Gastrocnemius medialis (tissue), 4 donors: ENCODE measurements around the gene FAM163B. TPM values are rescaled to one million over a fixed set of nuclear protein-coding genes. Genes with fewer than 3 reads are reported as not detected.

Source experiments
- ATAC-seq, 2 donors: fragments of 150-250 bp; one replicate each; pipeline ENCODE4 v1.9.1; 2016
- DNase-seq, 2 donors: peaks; one replicate each; pipeline ENCODE4 v3.0.0-alpha.2; 2019
- H3K27ac ChIP-seq, 4 donors: fragments of 200-600 bp; sonication (generic); 1 replicate in 1 of 4; 2 replicates in 3 of 4; pipeline ENCODE4 v1.5.1; 2016 to 2018; ENCODE audit warnings: mild to moderate bottlenecking in 2 of 4, moderate library complexity in 1 of 4
- H3K27me3 ChIP-seq, 3 donors: fragments of 200-600 bp; sonication (generic) in 2 of 3; 1 replicate in 1 of 3; 2 replicates in 2 of 3; pipeline versions ENCODE4 v1.5.1 to v1.6.0; 2016 to 2019; ENCODE audit warnings: mild to moderate bottlenecking in 1 of 3, moderate library complexity in 1 of 3
- H3K36me3 ChIP-seq, 2 donors: fragments of 200-600 bp; sonication (generic) in 1 of 2; one replicate each; pipeline ENCODE4 v1.5.1; 2017 to 2018
- H3K4me1 ChIP-seq, 2 donors: fragments of 200-600 bp; sonication (generic) in 1 of 2; one replicate each; pipeline ENCODE4 v1.5.1; 2016 to 2017; ENCODE audit warnings: mild to moderate bottlenecking in 2 of 2
- H3K4me3 ChIP-seq, 4 donors: fragments of 200-600 bp; sonication (generic) in 3 of 4; 1 replicate in 1 of 4; 2 replicates in 3 of 4; pipeline ENCODE4 v1.5.1; 2016 to 2019; ENCODE audit warnings: mild to moderate bottlenecking in 2 of 4
- H3K9me3 ChIP-seq, 3 donors: fragments of 200-600 bp; sonication (generic) in 2 of 3; 1 replicate in 1 of 3; 2 replicates in 2 of 3; pipeline ENCODE4 v1.5.1; 2016 to 2019
- CTCF ChIP-seq, 5 experiments: fragments of 450-650 bp in 3 of 5; fragments of 200-600 bp in 2 of 5; sonication (generic) in 2 of 5; IDR thresholded peaks in 4 of 5; conservative IDR thresholded peaks in 1 of 5; 1 replicate in 4 of 5; 2 replicates in 1 of 5; pipeline ENCODE4 v1.5.1; 2016 to 2019; ENCODE audit warnings: antibody characterized with exemption in 5 of 5, mild to moderate bottlenecking in 3 of 5, moderate library complexity in 3 of 5
- POLR2A ChIP-seq, 2 donors: fragments of 450-650 bp; IDR thresholded peaks; one replicate each; pipeline ENCODE4 v1.6.1; 2017; ENCODE audit warnings: antibody characterized with exemption in 2 of 2, mild to moderate bottlenecking in 2 of 2, moderate library complexity in 2 of 2
- in situ Hi-C, 4 donors: fragments of 200-750 bp; cut with MboI; loops; one replicate each; pipeline versions ENCODE4 v1.15.0 to v1.8.0; 2017; ENCODE audit warnings: low sequenced_read_pairs in 4 of 4
- intact Hi-C: fragments of 100-400 bp; cut with DNase I; formaldehyde crosslinking; loops from one replicate; pipeline ENCODE4 v1.15.1; 2023; ENCODE audit warnings: low total_unique reads
- total RNA-seq, 4 donors: library from RNA; depleted of rRNA; stranded (reverse); fragments of >200 nt; gene quantifications; one replicate each; pipeline versions ENCODE4 v1.1.0 to v1.2.3, GENCODE V29; 2016

The FAM163B gene
- total RNA-seq, 4 donors from 2014 or later = not detected

DNA sequence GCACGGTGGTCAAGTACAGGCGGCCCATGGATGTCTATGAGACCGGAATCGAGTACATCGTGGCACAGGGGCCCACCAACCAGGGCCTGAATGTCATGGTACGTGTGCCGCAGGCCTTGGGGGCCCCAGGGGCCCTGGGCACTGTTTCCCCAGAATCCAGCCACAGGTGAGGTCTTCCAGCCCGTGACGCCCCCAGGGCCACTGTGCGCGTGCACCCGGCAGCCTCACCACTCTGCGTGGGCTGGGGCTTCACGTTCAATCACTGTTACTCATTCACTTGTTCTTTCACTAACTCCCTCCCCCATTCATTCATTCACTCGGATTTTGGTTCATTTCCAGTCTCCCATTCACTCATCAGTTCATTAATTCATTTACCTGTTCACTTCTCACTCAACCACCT is 62.1 kb downstream of the FAM163B start:
- H3K27ac ChIP-seq = no peak overlapping the region
- no peaks in the 10 kb centered on the region for H3K9me3 ChIP-seq
- TF ChIP-seq CTCF (IDR thresholded peaks at IDR 0.05 in 4 of 5, conservative IDR thresholded peaks at IDR 0.05 in 1 of 5) (no peak), POLR2A (IDR thresholded peaks at IDR 0.05) (no peak)
- in situ Hi-C loops (loop anchor here in 2 of 4 donors (25.0 kb wide), 1 partner anchor 190 kb away; the partner anchor contains the start of gene SARDH (in 2 of the 2)), intact Hi-C loops (no loop called here)
- ATAC-seq = no peak
- H3K27me3 ChIP-seq = no peaks in the 10 kb centered on the region
- no peaks in the 10 kb centered on the region for H3K36me3 ChIP-seq
- DNase-seq = no peak
- H3K4me3 ChIP-seq = no peak overlapping the region
- peaks cover 3 to 12% of the 10 kb centered on the region in 2 donors for H3K4me1 ChIP-seq

- ATAC-seq = no peak
- Histone ChIP-seq H3K4me1 (peaks cover 3 to 12% of the 10 kb centered on the region in 2 donors), H3K4me3 (no peak overlapping the region), H3K9me3 (no peaks in the 10 kb centered on the region), H3K36me3 (no peaks in the 10 kb centered on the region), H3K27me3 (no peaks in the 10 kb centered on the region), H3K27ac (no peak overlapping the region)
- TF ChIP-seq POLR2A (IDR thresholded peaks at IDR 0.05) (no peak), CTCF (IDR thresholded peaks at IDR 0.05 in 4 of 5, conservative IDR thresholded peaks at IDR 0.05 in 1 of 5) (no peak)
- DNase-seq = no peak
- intact Hi-C loops = no loop called here
- in situ Hi-C loops = loop anchor here in 2 of 4 donors (25.0 kb wide), 1 partner anchor 191 kb away; the partner anchor contains the start of gene SARDH (in 2 of the 2)
These were observed 62.9 kb downstream of the FAM163B start for GRCh38 chr9:133546287-133546680.

DNA sequence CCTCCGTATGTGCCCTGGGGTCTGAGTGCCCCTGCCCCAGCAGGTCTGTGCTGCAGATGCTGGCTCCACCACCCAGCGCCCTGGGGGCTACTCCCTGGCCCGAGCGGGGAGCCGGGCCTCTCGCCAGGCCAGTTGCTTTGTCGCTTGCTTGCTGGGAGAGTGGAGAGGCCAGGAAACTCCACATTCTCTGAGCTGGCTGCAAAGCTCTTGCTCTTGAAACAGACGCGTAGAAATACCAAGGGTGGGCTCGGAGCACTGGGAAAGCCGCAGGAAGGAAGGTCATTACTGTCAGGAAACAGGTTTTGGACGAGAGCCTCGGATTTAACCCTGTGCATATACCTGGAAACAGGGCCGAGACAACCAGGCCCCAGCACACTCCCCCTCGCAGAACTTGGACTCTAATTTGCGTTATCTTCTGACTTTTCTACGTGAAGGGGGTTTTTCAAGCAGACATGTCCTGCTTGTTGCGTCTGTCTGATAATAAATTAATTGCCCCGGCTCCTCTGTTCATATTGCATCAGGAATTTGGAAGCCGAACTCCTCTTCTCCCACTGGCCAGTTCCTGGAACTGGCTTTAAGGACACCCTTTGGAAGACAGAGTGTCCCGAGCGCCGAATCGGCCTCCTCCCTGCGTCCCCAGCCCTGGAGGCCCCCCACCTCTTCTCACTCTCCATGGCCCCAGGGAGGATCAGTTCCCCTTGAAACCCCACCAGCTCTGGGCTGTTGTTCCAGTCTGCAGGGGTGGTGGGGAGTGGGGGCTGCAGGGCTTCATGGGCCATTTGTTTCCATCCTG is 63.5 kb downstream of the FAM163B start:
- DNase-seq = no peak
- no peak for TF ChIP-seq CTCF (IDR thresholded peaks at IDR 0.05 in 4 of 5, conservative IDR thresholded peaks at IDR 0.05 in 1 of 5)
- TF ChIP-seq POLR2A (IDR thresholded peaks at IDR 0.05) = no peak
- intact Hi-C loops = no loop called here
- Histone ChIP-seq H3K9me3 (no peaks in the 10 kb centered on the region), H3K36me3 (no peaks in the 10 kb centered on the region), H3K4me1 (peaks cover 3 to 12% of the 10 kb centered on the region in 2 donors), H3K27ac (peak overlapping the region in 1 of 4 donors; percentile 13), H3K27me3 (no peaks in the 10 kb centered on the region), H3K4me3 (no peak overlapping the region)
- in situ Hi-C loops = loop anchor here in 2 of 4 donors (25.0 kb wide), 1 partner anchor 192 kb away; the partner anchor contains the start of gene SARDH (in 2 of the 2)
- peak in 1 of 2 donors; percentile 27 for ATAC-seq

GRCh38 chr9:133543772-133544467 is 65.3 kb downstream of the FAM163B start:
- DNase-seq (no peak), ATAC-seq (no peak)
- Histone ChIP-seq H3K27me3 (peaks cover 0 to 4% (median 0%) of the 10 kb centered on the region in 3 donors), H3K4me1 (peaks cover 3 to 15% of the 10 kb centered on the region in 2 donors), H3K9me3 (no peaks in the 10 kb centered on the region), H3K4me3 (no peak overlapping the region), H3K27ac (no peak overlapping the region), H3K36me3 (no peaks in the 10 kb centered on the region)
- in situ Hi-C loops (loop anchor here in 2 of 4 donors (25.0 kb wide), 1 partner anchor 193 kb away; the partner anchor contains the start of gene SARDH (in 2 of the 2)), intact Hi-C loops (no loop called here)
- no peak for TF ChIP-seq CTCF (IDR thresholded peaks at IDR 0.05 in 4 of 5, conservative IDR thresholded peaks at IDR 0.05 in 1 of 5)
- TF ChIP-seq POLR2A (IDR thresholded peaks at IDR 0.05) = no peak
